HG03064 (cell line): ENCODE results near the gene EBI3.
"Not testable (repeated sequence)": the region's sequence is repeated elsewhere in the genome, so short reads cannot be mapped to it uniquely, and the experiment has no call there.

Experiments
- ATAC-seq: cut with Tn5 transposase; IDR thresholded peaks from one replicate; pipeline ENCODE4 v1.9.1; 2021; ENCODE audit warnings: low read depth; ENCODE audit not compliant: unreplicated experiment

Gene EBI3

GRCh38 chr19:4233282-4233853 is 4.0 kb downstream of the EBI3 start:
- ATAC-seq, result no peak

GRCh38 chr19:4234142-4234861 is 5.0 kb downstream of the EBI3 start:
- ATAC-seq, result no peak

- no peak for ATAC-seq
Measured at GRCh38 chr19:4234862-4235201, 5.5 kb downstream of the EBI3 start.

- not testable (repeated sequence) for ATAC-seq
Measured at GRCh38 chr19:4237510-4237909, 8.2 kb downstream of the EBI3 start.

- ATAC-seq, result no peak
Measured at GRCh38 chr19:4238831-4239230, 9.5 kb downstream of the EBI3 start.

- ATAC-seq, result no peak
Measured at GRCh38 chr19:4241824-4242430, 12.6 kb downstream of the EBI3 start.

GRCh38 chr19:4245938-4246337 is 16.6 kb downstream of the EBI3 start:
- ATAC-seq, result not testable (repeated sequence)

- ATAC-seq, result peak; percentile 72
Measured at GRCh38 chr19:4246767-4247593, 17.7 kb downstream of the EBI3 start, which contains the start of gene YJU2. Gene YJU2 (plus strand): TSS chr19:4247080. CDS start chr19:4247147, 67 bp downstream.

GRCh38 chr19:4256563-4256962 is 27.2 kb downstream of the EBI3 start:
- ATAC-seq, result no peak

GRCh38 chr19:4257025-4257424 is 27.7 kb downstream of the EBI3 start:
- no peak for ATAC-seq

GRCh38 chr19:4258181-4258580 is 28.9 kb downstream of the EBI3 start:
- no peak for ATAC-seq

- no peak for ATAC-seq
Measured at GRCh38 chr19:4260613-4261191, 31.4 kb downstream of the EBI3 start.

- no peak for ATAC-seq
Measured at GRCh38 chr19:4264812-4265211, 35.5 kb downstream of the EBI3 start.

GRCh38 chr19:4266253-4267000 is 37.1 kb downstream of the EBI3 start:
- ATAC-seq, result no peak

GRCh38 chr19:4267101-4267900 is 38.0 kb downstream of the EBI3 start:
- ATAC-seq, result no peak

GRCh38 chr19:4267901-4268815 is 38.8 kb downstream of the EBI3 start:
- no peak for ATAC-seq

GRCh38 chr19:4268816-4269430 is 39.6 kb downstream of the EBI3 start:
- no peak for ATAC-seq

- ATAC-seq, result no peak
Measured at GRCh38 chr19:4272894-4273293, 43.6 kb downstream of the EBI3 start.
